ENCODE results near the gene GGA1. TPM values are rescaled to one million over a fixed set of nuclear protein-coding genes. Genes with fewer than 3 reads are reported as not detected.

GGA1 gene
- total RNA-seq, 1 donor from 2014 or later = 49.6 TPM

- no peak for TF ChIP-seq CTCF (conservative IDR thresholded peaks at IDR 0.05; ENCODE audit: low read depth, low read length)
- H3K4me3 ChIP-seq (ENCODE audit: low read depth, low read length) = no peak overlapping the region
- DNase-seq (ENCODE audit: low read depth) = no peak
Measured at GRCh38 chr22:37621352-37621860, 12.8 kb downstream of the GGA1 start.

- no peak for DNase-seq (ENCODE audit: low read depth)
- TF ChIP-seq CTCF (conservative IDR thresholded peaks at IDR 0.05; ENCODE audit: low read depth, low read length) = peak; percentile 76
Measured at GRCh38 chr22:37623075-37624016, 14.7 kb downstream of the GGA1 start.

GRCh38 chr22:37624017-37624365 is 15.4 kb downstream of the GGA1 start:
- no peak for DNase-seq (ENCODE audit: low read depth)
- H3K4me3 ChIP-seq (ENCODE audit: low read depth, low read length) = no peak overlapping the region
- TF ChIP-seq CTCF (conservative IDR thresholded peaks at IDR 0.05; ENCODE audit: low read depth, low read length) = no peak

More at GRCh38 chr22:37623075-37624016, 14.7 kb downstream of the GGA1 start:
- no peak overlapping the region for H3K4me3 ChIP-seq (ENCODE audit: low read depth, low read length)

GRCh38 chr22:37624876-37625275 is 16.2 kb downstream of the GGA1 start:
- H3K4me3 ChIP-seq (ENCODE audit: low read depth, low read length) = no peak overlapping the region
- no peak for DNase-seq (ENCODE audit: low read depth)
- TF ChIP-seq CTCF (conservative IDR thresholded peaks at IDR 0.05; ENCODE audit: low read depth, low read length) = no peak

- no peak for DNase-seq (ENCODE audit: low read depth)
- H3K4me3 ChIP-seq (ENCODE audit: low read depth, low read length) = no peak overlapping the region
- no peak for TF ChIP-seq CTCF (conservative IDR thresholded peaks at IDR 0.05; ENCODE audit: low read depth, low read length)
Measured at GRCh38 chr22:37625737-37626136, 17.1 kb downstream of the GGA1 start.

- no peak overlapping the region for H3K4me3 ChIP-seq (ENCODE audit: low read depth, low read length)
- no peak for DNase-seq (ENCODE audit: low read depth)
- TF ChIP-seq CTCF (conservative IDR thresholded peaks at IDR 0.05; ENCODE audit: low read depth, low read length) = no peak
Measured at GRCh38 chr22:37626144-37626543, 17.5 kb downstream of the GGA1 start.
